ENCODE results near the gene MTARC2.
"Not testable (repeated sequence)": the region's sequence is repeated elsewhere in the genome, so short reads cannot be mapped to it uniquely, and the experiment has no call there.

The MTARC2 gene

GRCh38 chr1:220733086-220733601, 15.0 kb upstream of the MTARC2 start:
- Histone ChIP-seq H3K27ac (ENCODE audit: low read depth, low read length) (no peak overlapping the region), H3K9me3 (ENCODE audit: low read length) (no peaks in the 10 kb centered on the region), H3K9ac (ENCODE audit: low read length) (no peak overlapping the region), H3K4me3 (ENCODE audit: low read depth in 1 of 2, low read length in 2 of 2) (peak overlapping the region; percentile 8 to 39), H3K4me1 (ENCODE audit: insufficient read depth, low read length) (no peaks in the 10 kb centered on the region), H3K36me3 (ENCODE audit: insufficient read depth, low read length) (no peaks in the 10 kb centered on the region), H3K27me3 (ENCODE audit: control insufficient read depth in 1 of 2, insufficient read depth in 2 of 2, low read length in 2 of 2) (no peaks in the 10 kb centered on the region)

DNA sequence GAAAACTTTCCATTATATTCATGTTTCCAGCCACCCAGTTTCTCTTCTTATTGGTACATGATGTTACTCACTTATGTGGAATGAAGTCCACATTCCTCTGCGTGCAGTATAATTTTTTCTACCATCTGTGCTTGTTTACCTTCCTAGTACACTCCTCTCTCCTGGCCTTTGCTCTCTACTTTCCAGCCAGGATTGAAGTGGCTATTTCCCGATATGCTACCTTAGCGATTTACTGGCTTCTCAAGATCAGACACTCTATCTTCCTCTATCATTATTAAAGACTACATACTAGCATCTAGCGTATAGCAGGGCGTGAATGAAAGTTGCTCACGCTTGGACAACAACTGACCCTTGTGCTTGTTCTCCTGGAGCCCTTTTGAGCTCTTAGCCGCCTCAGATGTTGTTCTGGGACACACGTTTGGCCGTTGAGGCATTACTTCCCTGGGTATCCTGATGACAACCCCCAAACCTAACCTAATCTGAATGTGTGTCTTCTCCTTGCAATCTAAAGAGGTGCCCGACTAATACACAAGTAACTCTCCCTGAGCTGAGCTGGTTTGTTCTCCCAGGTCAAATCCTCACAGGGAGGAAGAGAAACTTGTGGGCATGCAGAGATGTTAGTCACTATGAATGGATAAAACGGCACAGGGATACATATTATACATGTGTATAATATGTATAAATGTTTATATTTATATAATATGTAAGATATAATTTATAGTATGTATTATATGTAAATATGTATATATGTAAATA, 13.4 kb upstream of the MTARC2 start:
- H3K9me3 ChIP-seq (ENCODE audit: low read length) = no peaks in the 10 kb centered on the region
- H3K4me1 ChIP-seq (ENCODE audit: insufficient read depth, low read length) = no peaks in the 10 kb centered on the region
- no peak overlapping the region for H3K9ac ChIP-seq (ENCODE audit: low read length)
- H3K27me3 ChIP-seq (ENCODE audit: control insufficient read depth in 1 of 2, insufficient read depth in 2 of 2, low read length in 2 of 2) = no peaks in the 10 kb centered on the region
- no peaks in the 10 kb centered on the region for H3K36me3 ChIP-seq (ENCODE audit: insufficient read depth, low read length)
- no peak overlapping the region for H3K4me3 ChIP-seq (ENCODE audit: low read depth in 1 of 2, low read length in 2 of 2)
- no peak overlapping the region for H3K27ac ChIP-seq (ENCODE audit: low read depth, low read length)

- not testable (repeated sequence) for H3K27me3 ChIP-seq (ENCODE audit: control insufficient read depth in 1 of 2, insufficient read depth in 2 of 2, low read length in 2 of 2); H3K27ac ChIP-seq (ENCODE audit: low read depth, low read length); H3K4me3 ChIP-seq (ENCODE audit: low read depth in 1 of 2, low read length in 2 of 2); H3K4me1 ChIP-seq (ENCODE audit: insufficient read depth, low read length); H3K36me3 ChIP-seq (ENCODE audit: insufficient read depth, low read length); H3K9ac ChIP-seq (ENCODE audit: low read length); H3K9me3 ChIP-seq (ENCODE audit: low read length)
Observed at GRCh38 chr1:220736283-220736682, 11.8 kb upstream of the MTARC2 start.

- H3K27me3 ChIP-seq (ENCODE audit: control insufficient read depth in 1 of 2, insufficient read depth in 2 of 2, low read length in 2 of 2) = no peaks in the 10 kb centered on the region
- no peak overlapping the region for H3K9ac ChIP-seq (ENCODE audit: low read length)
- H3K27ac ChIP-seq (ENCODE audit: low read depth, low read length) = no peak overlapping the region
- H3K4me1 ChIP-seq (ENCODE audit: insufficient read depth, low read length) = no peaks in the 10 kb centered on the region
- no peaks in the 10 kb centered on the region for H3K36me3 ChIP-seq (ENCODE audit: insufficient read depth, low read length)
- no peak overlapping the region for H3K4me3 ChIP-seq (ENCODE audit: low read depth in 1 of 2, low read length in 2 of 2)
- no peaks in the 10 kb centered on the region for H3K9me3 ChIP-seq (ENCODE audit: low read length)
Observed at GRCh38 chr1:220741349-220741748, 6.8 kb upstream of the MTARC2 start.

- no peaks in the 10 kb centered on the region for H3K36me3 ChIP-seq (ENCODE audit: insufficient read depth, low read length)
- peaks cover 1% of the 10 kb centered on the region for H3K4me1 ChIP-seq (ENCODE audit: insufficient read depth, low read length)
- no peak overlapping the region for H3K9ac ChIP-seq (ENCODE audit: low read length)
- H3K27ac ChIP-seq (ENCODE audit: low read depth, low read length) = no peak overlapping the region
- H3K27me3 ChIP-seq (ENCODE audit: control insufficient read depth in 1 of 2, insufficient read depth in 2 of 2, low read length in 2 of 2) = no peaks in the 10 kb centered on the region
- H3K9me3 ChIP-seq (ENCODE audit: low read length) = no peaks in the 10 kb centered on the region
- no peak overlapping the region for H3K4me3 ChIP-seq (ENCODE audit: low read depth in 1 of 2, low read length in 2 of 2)
Observed at GRCh38 chr1:220741825-220742224, 6.3 kb upstream of the MTARC2 start.

DNA sequence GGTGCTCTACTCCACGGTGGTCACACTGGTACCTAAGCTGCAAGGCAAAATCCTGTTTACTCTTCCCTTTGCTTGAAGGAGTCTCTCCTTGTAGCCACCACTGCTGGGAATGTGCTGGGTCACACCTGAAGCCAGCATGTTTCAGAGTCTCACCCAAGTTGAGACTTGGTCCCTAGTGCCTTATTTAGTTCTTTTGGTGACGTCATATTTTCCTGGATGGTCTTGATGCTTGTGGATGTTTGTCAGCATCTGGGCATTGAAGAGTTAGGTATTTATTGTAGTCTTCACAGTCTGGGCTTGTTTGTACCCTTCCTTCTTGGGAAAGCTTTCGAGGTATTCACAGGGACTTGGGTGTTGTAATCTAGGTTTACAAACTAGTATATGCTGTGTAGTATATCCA, 5.6 kb upstream of the MTARC2 start:
- Histone ChIP-seq H3K36me3 (ENCODE audit: insufficient read depth, low read length) (no peaks in the 10 kb centered on the region), H3K9me3 (ENCODE audit: low read length) (no peaks in the 10 kb centered on the region), H3K4me1 (ENCODE audit: insufficient read depth, low read length) (peaks cover 8% of the 10 kb centered on the region), H3K9ac (ENCODE audit: low read length) (no peak overlapping the region), H3K27ac (ENCODE audit: low read depth, low read length) (no peak overlapping the region), H3K4me3 (ENCODE audit: low read depth in 1 of 2, low read length in 2 of 2) (no peak overlapping the region), H3K27me3 (ENCODE audit: control insufficient read depth in 1 of 2, insufficient read depth in 2 of 2, low read length in 2 of 2) (no peaks in the 10 kb centered on the region)

DNA sequence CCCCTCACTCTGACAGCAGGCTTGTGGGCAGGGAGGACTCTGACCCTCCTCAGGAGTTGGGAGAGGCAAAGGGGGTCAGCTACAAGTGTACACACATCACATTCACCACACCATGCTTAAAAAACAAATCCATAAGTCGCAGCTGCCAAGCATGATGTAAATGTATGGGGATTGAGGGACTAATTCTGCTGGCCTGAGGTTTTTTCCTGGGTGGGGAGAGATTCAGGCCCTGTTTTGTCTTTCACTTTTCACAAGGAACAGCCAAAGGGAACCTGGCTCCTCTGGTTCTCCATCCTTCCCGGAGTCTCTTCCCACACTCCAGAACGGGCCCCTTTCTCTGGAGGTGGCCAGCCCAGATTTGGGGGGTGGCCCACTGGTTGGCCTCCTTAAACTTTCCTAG, 1.3 kb upstream of the MTARC2 start:
- H3K9me3 ChIP-seq (ENCODE audit: low read length) = no peaks in the 10 kb centered on the region
- H3K9ac ChIP-seq (ENCODE audit: low read length) = peak overlapping the region; percentile 45
- peaks cover 34% of the 10 kb centered on the region for H3K4me1 ChIP-seq (ENCODE audit: insufficient read depth, low read length)
- no peak overlapping the region for H3K4me3 ChIP-seq (ENCODE audit: low read depth in 1 of 2, low read length in 2 of 2)
- no peaks in the 10 kb centered on the region for H3K36me3 ChIP-seq (ENCODE audit: insufficient read depth, low read length)
- H3K27ac ChIP-seq (ENCODE audit: low read depth, low read length) = no peak overlapping the region
- H3K27me3 ChIP-seq (ENCODE audit: control insufficient read depth in 1 of 2, insufficient read depth in 2 of 2, low read length in 2 of 2) = no peaks in the 10 kb centered on the region

- H3K9ac ChIP-seq (ENCODE audit: low read length) = peak overlapping the region; percentile 45
- H3K4me1 ChIP-seq (ENCODE audit: insufficient read depth, low read length) = peaks cover 34% of the 10 kb centered on the region
- peak overlapping the region; percentile 53 to 84 for H3K4me3 ChIP-seq (ENCODE audit: low read depth in 1 of 2, low read length in 2 of 2)
- no peaks in the 10 kb centered on the region for H3K36me3 ChIP-seq (ENCODE audit: insufficient read depth, low read length)
- H3K27me3 ChIP-seq (ENCODE audit: control insufficient read depth in 1 of 2, insufficient read depth in 2 of 2, low read length in 2 of 2) = no peaks in the 10 kb centered on the region
- peak overlapping the region; percentile 70 for H3K27ac ChIP-seq (ENCODE audit: low read depth, low read length)
- H3K9me3 ChIP-seq (ENCODE audit: low read length) = no peaks in the 10 kb centered on the region
Observed at GRCh38 chr1:220747437-220748088, 559 bp upstream of the MTARC2 start.

DNA sequence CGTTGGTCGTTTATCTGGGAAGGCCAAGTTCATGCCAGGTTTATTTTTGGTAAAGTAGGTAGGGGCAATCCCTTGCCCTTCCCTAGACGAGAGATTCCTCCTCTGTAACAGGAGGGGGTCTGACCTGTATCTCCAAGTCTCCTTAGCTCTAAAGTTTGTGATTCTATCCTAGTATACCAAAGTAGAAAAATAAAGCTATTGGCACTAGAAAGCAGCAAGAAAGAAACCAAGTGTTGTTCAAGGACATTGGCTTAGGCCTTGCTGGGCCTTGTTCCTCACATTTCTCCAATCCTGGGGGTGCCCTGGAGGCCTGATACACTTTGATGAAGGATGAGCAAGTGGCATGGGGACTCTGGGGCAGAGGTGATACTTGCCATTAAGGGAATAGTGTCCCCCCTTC, 814 bp downstream of the MTARC2 start:
- Histone ChIP-seq H3K4me3 (ENCODE audit: low read depth in 1 of 2, low read length in 2 of 2) (peak overlapping the region; percentile 53 to 84), H3K9me3 (ENCODE audit: low read length) (no peaks in the 10 kb centered on the region), H3K4me1 (ENCODE audit: insufficient read depth, low read length) (peaks cover 34% of the 10 kb centered on the region), H3K27me3 (ENCODE audit: control insufficient read depth in 1 of 2, insufficient read depth in 2 of 2, low read length in 2 of 2) (no peaks in the 10 kb centered on the region), H3K27ac (ENCODE audit: low read depth, low read length) (peak overlapping the region; percentile 70), H3K9ac (ENCODE audit: low read length) (peak overlapping the region; percentile 45), H3K36me3 (ENCODE audit: insufficient read depth, low read length) (no peaks in the 10 kb centered on the region)

- H3K36me3 ChIP-seq (ENCODE audit: insufficient read depth, low read length) = peaks cover 8% of the 10 kb centered on the region
- H3K27ac ChIP-seq (ENCODE audit: low read depth, low read length) = peak overlapping the region; percentile 38
- H3K9me3 ChIP-seq (ENCODE audit: low read length) = no peaks in the 10 kb centered on the region
- H3K9ac ChIP-seq (ENCODE audit: low read length) = peak overlapping the region; percentile 3
- H3K4me1 ChIP-seq (ENCODE audit: insufficient read depth, low read length) = peaks cover 34% of the 10 kb centered on the region
- no peaks in the 10 kb centered on the region for H3K27me3 ChIP-seq (ENCODE audit: control insufficient read depth in 1 of 2, insufficient read depth in 2 of 2, low read length in 2 of 2)
- peak overlapping the region in 1 of 2 donors; percentile 22 for H3K4me3 ChIP-seq (ENCODE audit: low read depth in 1 of 2, low read length in 2 of 2)
Observed at GRCh38 chr1:220750131-220750515, 2.0 kb downstream of the MTARC2 start.

DNA sequence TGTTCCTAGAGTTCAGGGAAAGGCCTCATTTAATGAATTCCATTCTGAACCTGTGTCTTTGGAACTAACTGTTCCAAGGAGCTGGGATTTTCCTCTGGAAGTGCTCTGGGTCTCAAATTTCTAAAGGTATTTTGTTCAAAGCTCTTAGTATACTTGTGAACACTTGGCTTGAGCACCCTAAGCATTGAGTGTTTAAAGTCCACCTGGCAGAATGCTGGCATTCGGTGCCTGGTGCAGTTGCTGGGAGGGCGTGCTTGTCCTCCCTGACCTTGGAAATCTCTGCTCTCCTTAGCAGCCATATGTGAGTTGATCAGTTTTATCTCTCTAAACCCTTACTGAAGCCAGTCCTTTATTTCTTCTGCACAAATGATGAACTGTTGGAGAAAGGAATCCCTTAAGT, 3.0 kb downstream of the MTARC2 start:
- H3K9me3 ChIP-seq (ENCODE audit: low read length) = no peaks in the 10 kb centered on the region
- H3K4me3 ChIP-seq (ENCODE audit: low read depth in 1 of 2, low read length in 2 of 2) = no peak overlapping the region
- H3K9ac ChIP-seq (ENCODE audit: low read length) = peak overlapping the region; percentile 3
- H3K36me3 ChIP-seq (ENCODE audit: insufficient read depth, low read length) = peaks cover 18% of the 10 kb centered on the region
- no peaks in the 10 kb centered on the region for H3K27me3 ChIP-seq (ENCODE audit: control insufficient read depth in 1 of 2, insufficient read depth in 2 of 2, low read length in 2 of 2)
- H3K27ac ChIP-seq (ENCODE audit: low read depth, low read length) = no peak overlapping the region
- peaks cover 34% of the 10 kb centered on the region for H3K4me1 ChIP-seq (ENCODE audit: insufficient read depth, low read length)

Data from muscle layer of colon (tissue), 2 donors.